HepG2 (cell line): Measurements from ENCODE around the gene HOXC11. TPM values are rescaled to one million over a fixed set of nuclear protein-coding genes. Genes with fewer than 3 reads are reported as not detected.
A peak's percentile ranks its signal among the peaks of the same experiment; 100 is the strongest.

Experiments
- ARID2 ChIP-seq: sonication (generic); formaldehyde crosslinking; IDR thresholded peaks from 2 replicates; pipeline ENCODE4 v1.8.1; 2022; ENCODE audit warnings: mild to moderate bottlenecking, missing genetic modification reagents, borderline replicate concordance
- ATRX ChIP-seq: sonication (generic); formaldehyde crosslinking; IDR thresholded peaks from 2 replicates; pipeline ENCODE4 v1.4.0; 2020; ENCODE audit warnings: missing genetic modification reagents, borderline replicate concordance
- GABPB1 ChIP-seq: IDR thresholded peaks from 2 replicates; pipeline ENCODE4 v1.6.1; 2016; ENCODE audit warnings: mild to moderate bottlenecking, missing genetic modification reagents, moderate library complexity, missing compliant biosample characterization
- GATA4 ChIP-seq: sonication (generic); IDR thresholded peaks from 2 replicates; pipeline ENCODE4 v1.6.1; 2016; ENCODE audit warnings: antibody characterized with exemption, low read depth, borderline replicate concordance
- KLF16 ChIP-seq, 2 experiments: sonication (generic) in 1 of 2; formaldehyde crosslinking in 1 of 2; IDR thresholded peaks; 2 replicates each; pipeline versions ENCODE4 v1.6.1 to v1.8.0; 2016 to 2023; ENCODE audit warnings: missing genetic modification reagents in 2 of 2, missing compliant biosample characterization in 1 of 2
- PHF5A ChIP-seq: IDR thresholded peaks from one replicate; pipeline ENCODE4 v1.6.1; 2018; ENCODE audit warnings: low read depth, missing genetic modification reagents; ENCODE audit not compliant: unreplicated experiment
- RFX1 ChIP-seq: fragments of 450-650 bp; IDR thresholded peaks from 2 replicates; pipeline ENCODE4 v1.6.1; 2017
- SALL1 ChIP-seq: sonication (generic); formaldehyde crosslinking; IDR thresholded peaks from 2 replicates; pipeline ENCODE4 v1.8.0; 2022; ENCODE audit warnings: mild to moderate bottlenecking, missing genetic modification reagents
- SP1 ChIP-seq, 2 experiments: fragments of 450-650 bp in 1 of 2; sonication (generic) in 1 of 2; formaldehyde crosslinking in 1 of 2; IDR thresholded peaks; 2 replicates each; pipeline versions ENCODE4 v1.4.0 to v1.6.1; 2016 to 2020; ENCODE audit warnings: missing genetic modification reagents in 1 of 2
- XRCC5 ChIP-seq: fragments of 200-400 bp; formaldehyde crosslinking; optimal IDR thresholded peaks from 2 replicates; pipeline ENCODE3; 2017; ENCODE audit warnings: mild to moderate bottlenecking, low read length
- ZNF136 ChIP-seq: sonication (generic); formaldehyde crosslinking; IDR thresholded peaks from 2 replicates; pipeline ENCODE4 v1.8.1; 2022; ENCODE audit warnings: low read depth, mild to moderate bottlenecking, moderate library complexity, missing genetic modification reagents
- ZNF296 ChIP-seq: sonication (generic); formaldehyde crosslinking; conservative IDR thresholded peaks from 2 replicates; pipeline ENCODE4 v1.5.0; 2020; ENCODE audit warnings: mild to moderate bottlenecking, missing genetic modification reagents
- ZNF382 ChIP-seq: sonication (generic); formaldehyde crosslinking; IDR thresholded peaks from 2 replicates; pipeline ENCODE4 v1.5.0; 2020; ENCODE audit warnings: missing genetic modification reagents, mild to moderate bottlenecking, borderline replicate concordance
- polyA plus RNA-seq, 8 experiments: library from polyadenylated mRNA; depleted of rRNA in 3 of 8; stranded (reverse) in 7 of 8; unstranded in 1 of 8; fragments of >200 nt; fragmentation: Illumina TruSeq in 4 of 8; extraction: Trizol in 4 of 8; gene quantifications; 2 replicates each; pipeline versions ENCODE4 v1.2.1 to v1.2.3, GENCODE V29; 2011 to 2016; ENCODE audit warnings: low read depth in 4 of 8, missing spikeins in 1 of 8, mixed read lengths in 1 of 8; ENCODE audit not compliant: insufficient read depth in 1 of 8
- total RNA-seq, 5 experiments: library from RNA; depleted of rRNA; stranded (reverse); fragments of >200 nt; fragmentation: Illumina TruSeq; extraction: Trizol; gene quantifications; 2 replicates each; pipeline ENCODE4 v1.2.3, GENCODE V29; 2016; ENCODE audit warnings: low read depth in 1 of 5
- TF ChIP-seq, protein P1 (sequence below): sonication (generic); formaldehyde crosslinking; IDR thresholded peaks from 2 replicates; pipeline ENCODE4 v1.4.0; 2020; ENCODE audit warnings: missing genetic modification reagents
- TF ChIP-seq, protein P2 (sequence below): IDR thresholded peaks from 2 replicates; pipeline ENCODE4 v1.6.1; 2016; ENCODE audit warnings: low read depth, borderline replicate concordance
- TF ChIP-seq, protein P3 (sequence below): sonication (generic); formaldehyde crosslinking; IDR thresholded peaks from 2 replicates; pipeline ENCODE4 v1.4.0; 2020; ENCODE audit warnings: missing genetic modification reagents
- TF ChIP-seq, protein P4 (sequence below): sonication (generic); formaldehyde crosslinking; IDR thresholded peaks from 2 replicates; pipeline ENCODE4 v1.8.1; 2023; ENCODE audit warnings: mild to moderate bottlenecking, moderate library complexity, missing genetic modification reagents
- TF ChIP-seq, protein P5 (sequence below): sonication (generic); formaldehyde crosslinking; IDR thresholded peaks from 2 replicates; pipeline ENCODE4 v1.4.0; 2020; ENCODE audit warnings: missing genetic modification reagents
- TF ChIP-seq, protein P6 (sequence below): sonication (generic); formaldehyde crosslinking; IDR thresholded peaks from 2 replicates; pipeline ENCODE4 v1.9.0; 2022; ENCODE audit warnings: missing genetic modification reagents, mild to moderate bottlenecking, borderline replicate concordance

Gene HOXC11
- total and polyA plus RNA-seq, 2 of the 13 experiments (the other 11 are each of a cell fraction or from before 2014, with no cell fraction given), result not detected

DNA sequence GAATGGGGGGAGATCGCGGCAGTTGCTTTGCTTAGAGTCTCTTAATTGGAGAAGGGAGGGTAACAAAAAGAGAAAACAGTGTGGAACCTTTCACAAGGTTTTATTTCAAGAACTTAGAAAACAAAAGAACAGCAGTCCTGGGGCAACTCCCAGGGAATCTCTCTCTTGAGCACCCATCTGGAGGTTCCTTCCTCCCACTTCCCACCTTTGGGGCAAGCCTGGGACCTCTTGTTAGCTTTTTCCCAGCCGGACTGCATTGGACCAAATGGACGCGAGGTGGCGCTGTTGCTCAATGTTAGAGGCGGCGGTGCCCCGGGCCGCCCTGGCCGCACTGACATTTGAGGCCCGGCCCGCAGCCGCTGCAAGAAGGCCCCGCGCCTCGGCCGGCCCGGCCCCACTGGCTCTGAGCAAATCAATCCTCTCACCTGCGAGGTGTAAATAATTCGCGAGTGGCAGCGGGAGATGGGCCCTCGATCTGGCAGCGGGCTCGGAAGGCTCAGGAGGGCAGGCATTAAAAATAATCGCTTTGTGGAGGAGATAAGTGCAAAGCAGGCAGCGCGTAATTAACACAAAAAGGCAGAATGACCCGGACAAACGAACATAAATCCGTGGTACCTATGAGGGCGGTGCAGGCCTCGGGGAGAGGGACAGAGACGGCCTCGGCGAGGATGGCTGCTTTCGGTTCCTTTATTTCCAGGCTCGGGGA lies 33.1 kb downstream of the HOXC11 start (continued):
- TF ChIP-seq, protein P1, sequence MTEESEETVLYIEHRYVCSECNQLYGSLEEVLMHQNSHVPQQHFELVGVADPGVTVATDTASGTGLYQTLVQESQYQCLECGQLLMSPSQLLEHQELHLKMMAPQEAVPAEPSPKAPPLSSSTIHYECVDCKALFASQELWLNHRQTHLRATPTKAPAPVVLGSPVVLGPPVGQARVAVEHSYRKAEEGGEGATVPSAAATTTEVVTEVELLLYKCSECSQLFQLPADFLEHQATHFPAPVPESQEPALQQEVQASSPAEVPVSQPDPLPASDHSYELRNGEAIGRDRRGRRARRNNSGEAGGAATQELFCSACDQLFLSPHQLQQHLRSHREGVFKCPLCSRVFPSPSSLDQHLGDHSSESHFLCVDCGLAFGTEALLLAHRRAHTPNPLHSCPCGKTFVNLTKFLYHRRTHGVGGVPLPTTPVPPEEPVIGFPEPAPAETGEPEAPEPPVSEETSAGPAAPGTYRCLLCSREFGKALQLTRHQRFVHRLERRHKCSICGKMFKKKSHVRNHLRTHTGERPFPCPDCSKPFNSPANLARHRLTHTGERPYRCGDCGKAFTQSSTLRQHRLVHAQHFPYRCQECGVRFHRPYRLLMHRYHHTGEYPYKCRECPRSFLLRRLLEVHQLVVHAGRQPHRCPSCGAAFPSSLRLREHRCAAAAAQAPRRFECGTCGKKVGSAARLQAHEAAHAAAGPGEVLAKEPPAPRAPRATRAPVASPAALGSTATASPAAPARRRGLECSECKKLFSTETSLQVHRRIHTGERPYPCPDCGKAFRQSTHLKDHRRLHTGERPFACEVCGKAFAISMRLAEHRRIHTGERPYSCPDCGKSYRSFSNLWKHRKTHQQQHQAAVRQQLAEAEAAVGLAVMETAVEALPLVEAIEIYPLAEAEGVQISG (CRISPR knock-in tag), result 0 out of 2 replicates have a peak, but pooled peaks have one; percentile 35
- TF ChIP-seq SP1 (IDR thresholded peaks at IDR 0.05), result no peak
- TF ChIP-seq SP1 (CRISPR knock-in tag; IDR thresholded peaks at IDR 0.05), result no peak
- no peak for TF ChIP-seq RFX1
- TF ChIP-seq, protein P2, sequence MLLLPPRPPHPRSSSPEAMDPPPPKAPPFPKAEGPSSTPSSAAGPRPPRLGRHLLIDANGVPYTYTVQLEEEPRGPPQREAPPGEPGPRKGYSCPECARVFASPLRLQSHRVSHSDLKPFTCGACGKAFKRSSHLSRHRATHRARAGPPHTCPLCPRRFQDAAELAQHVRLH, result 0 out of 2 replicates have a peak, but pooled peaks have one; percentile 21
- TF ChIP-seq GABPB1 (CRISPR knock-in tag), result peak; percentile 50; the same call in 1 of the 2 replicates
- TF ChIP-seq, protein P3, sequence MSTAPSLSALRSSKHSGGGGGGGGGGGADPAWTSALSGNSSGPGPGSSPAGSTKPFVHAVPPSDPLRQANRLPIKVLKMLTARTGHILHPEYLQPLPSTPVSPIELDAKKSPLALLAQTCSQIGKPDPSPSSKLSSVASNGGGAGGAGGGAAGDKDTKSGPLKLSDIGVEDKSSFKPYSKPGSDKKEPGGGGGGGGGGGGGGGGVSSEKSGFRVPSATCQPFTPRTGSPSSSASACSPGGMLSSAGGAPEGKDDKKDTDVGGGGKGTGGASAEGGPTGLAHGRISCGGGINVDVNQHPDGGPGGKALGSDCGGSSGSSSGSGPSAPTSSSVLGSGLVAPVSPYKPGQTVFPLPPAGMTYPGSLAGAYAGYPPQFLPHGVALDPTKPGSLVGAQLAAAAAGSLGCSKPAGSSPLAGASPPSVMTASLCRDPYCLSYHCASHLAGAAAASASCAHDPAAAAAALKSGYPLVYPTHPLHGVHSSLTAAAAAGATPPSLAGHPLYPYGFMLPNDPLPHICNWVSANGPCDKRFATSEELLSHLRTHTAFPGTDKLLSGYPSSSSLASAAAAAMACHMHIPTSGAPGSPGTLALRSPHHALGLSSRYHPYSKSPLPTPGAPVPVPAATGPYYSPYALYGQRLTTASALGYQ (CRISPR knock-in tag), result no peak
- TF ChIP-seq, protein P4, sequence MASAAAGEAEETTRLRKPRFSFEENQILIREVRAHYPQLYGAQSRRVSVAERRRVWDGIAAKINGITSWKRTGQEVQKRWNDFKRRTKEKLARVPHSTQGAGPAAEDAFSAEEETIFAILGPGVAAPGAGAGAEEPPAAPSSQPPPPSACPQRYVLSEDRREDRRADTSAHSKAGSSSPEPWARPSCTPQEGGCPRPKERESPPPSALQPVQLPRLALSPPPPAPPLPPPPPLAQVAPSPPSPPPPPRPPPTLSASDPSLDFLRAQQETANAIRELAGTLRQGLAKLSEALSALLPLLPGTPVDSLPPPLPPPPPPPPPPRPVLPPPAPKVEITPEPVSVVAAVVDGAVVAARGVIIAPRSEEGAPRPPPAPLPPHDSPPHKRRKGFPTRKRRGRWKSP (CRISPR knock-in tag), result no peak
- TF ChIP-seq, protein P5, sequence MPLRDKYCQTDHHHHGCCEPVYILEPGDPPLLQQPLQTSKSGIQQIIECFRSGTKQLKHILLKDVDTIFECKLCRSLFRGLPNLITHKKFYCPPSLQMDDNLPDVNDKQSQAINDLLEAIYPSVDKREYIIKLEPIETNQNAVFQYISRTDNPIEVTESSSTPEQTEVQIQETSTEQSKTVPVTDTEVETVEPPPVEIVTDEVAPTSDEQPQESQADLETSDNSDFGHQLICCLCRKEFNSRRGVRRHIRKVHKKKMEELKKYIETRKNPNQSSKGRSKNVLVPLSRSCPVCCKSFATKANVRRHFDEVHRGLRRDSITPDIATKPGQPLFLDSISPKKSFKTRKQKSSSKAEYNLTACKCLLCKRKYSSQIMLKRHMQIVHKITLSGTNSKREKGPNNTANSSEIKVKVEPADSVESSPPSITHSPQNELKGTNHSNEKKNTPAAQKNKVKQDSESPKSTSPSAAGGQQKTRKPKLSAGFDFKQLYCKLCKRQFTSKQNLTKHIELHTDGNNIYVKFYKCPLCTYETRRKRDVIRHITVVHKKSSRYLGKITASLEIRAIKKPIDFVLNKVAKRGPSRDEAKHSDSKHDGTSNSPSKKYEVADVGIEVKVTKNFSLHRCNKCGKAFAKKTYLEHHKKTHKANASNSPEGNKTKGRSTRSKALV (CRISPR knock-in tag), result peak; percentile 76
- TF ChIP-seq XRCC5, result no peak
- no peak for TF ChIP-seq GATA4
- TF ChIP-seq ZNF382 (CRISPR knock-in tag), result no peak
- TF ChIP-seq ZNF136 (CRISPR knock-in tag), result no peak
- TF ChIP-seq PHF5A (CRISPR knock-in tag), result no peak
- TF ChIP-seq, protein P6, sequence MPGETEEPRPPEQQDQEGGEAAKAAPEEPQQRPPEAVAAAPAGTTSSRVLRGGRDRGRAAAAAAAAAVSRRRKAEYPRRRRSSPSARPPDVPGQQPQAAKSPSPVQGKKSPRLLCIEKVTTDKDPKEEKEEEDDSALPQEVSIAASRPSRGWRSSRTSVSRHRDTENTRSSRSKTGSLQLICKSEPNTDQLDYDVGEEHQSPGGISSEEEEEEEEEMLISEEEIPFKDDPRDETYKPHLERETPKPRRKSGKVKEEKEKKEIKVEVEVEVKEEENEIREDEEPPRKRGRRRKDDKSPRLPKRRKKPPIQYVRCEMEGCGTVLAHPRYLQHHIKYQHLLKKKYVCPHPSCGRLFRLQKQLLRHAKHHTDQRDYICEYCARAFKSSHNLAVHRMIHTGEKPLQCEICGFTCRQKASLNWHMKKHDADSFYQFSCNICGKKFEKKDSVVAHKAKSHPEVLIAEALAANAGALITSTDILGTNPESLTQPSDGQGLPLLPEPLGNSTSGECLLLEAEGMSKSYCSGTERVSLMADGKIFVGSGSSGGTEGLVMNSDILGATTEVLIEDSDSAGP (CRISPR knock-in tag), result peak; percentile 48; the same call in 1 of the 2 replicates
- peak; percentile 49; the same call in 1 of the 2 replicates for TF ChIP-seq ARID2
- 0 out of 4 replicates have a peak, but pooled peaks of 1 of the 2 experiments have one; percentile 19 for TF ChIP-seq KLF16 (CRISPR knock-in tag; IDR thresholded peaks at IDR 0.05)
- peak; percentile 25; the same call in 1 of the 2 replicates for TF ChIP-seq SALL1
- no peak for TF ChIP-seq ZNF296 (CRISPR knock-in tag)
- no peak for TF ChIP-seq ATRX (CRISPR knock-in tag)
